Muscle layer of colon (tissue), 2 donors: ENCODE data around the gene CSGALNACT2.

Source experiments
- H3K27ac ChIP-seq: one replicate; pipeline ENCODE4 v1.7.0; 2013; ENCODE audit warnings: low read depth, mild to moderate bottlenecking, low read length, moderate library complexity
- H3K27me3 ChIP-seq, 2 donors: one replicate each; pipeline ENCODE4 v1.7.0; 2013; ENCODE audit warnings: low read length in 2 of 2, mild to moderate bottlenecking in 2 of 2; ENCODE audit not compliant: insufficient read depth in 2 of 2, control insufficient read depth in 1 of 2
- H3K36me3 ChIP-seq: one replicate; pipeline ENCODE4 v1.7.0; 2013; ENCODE audit warnings: mild to moderate bottlenecking, low read length; ENCODE audit not compliant: insufficient read depth
- H3K4me1 ChIP-seq: one replicate; pipeline ENCODE4 v1.7.0; 2013; ENCODE audit warnings: mild to moderate bottlenecking, low read length; ENCODE audit not compliant: insufficient read depth
- H3K4me3 ChIP-seq, 2 donors: one replicate each; pipeline ENCODE4 v1.7.0; 2013; ENCODE audit warnings: low read length in 2 of 2, low read depth in 1 of 2, mild to moderate bottlenecking in 1 of 2, moderate library complexity in 1 of 2
- H3K9ac ChIP-seq: one replicate; pipeline ENCODE4 v1.7.0; 2013; ENCODE audit warnings: low read length
- H3K9me3 ChIP-seq: one replicate; pipeline ENCODE4 v1.7.0; 2013; ENCODE audit warnings: mild to moderate bottlenecking, low read length
- donor health status: abdominal sarcoma.
- donor health status: Adenocarcinoma of cecum.

CSGALNACT2 gene

GRCh38 chr10:43160046-43160920 is 22.0 kb downstream of the CSGALNACT2 start:
- Histone ChIP-seq H3K27me3 (no peaks in the 10 kb centered on the region), H3K36me3 (peaks cover 21% of the 10 kb centered on the region), H3K4me3 (no peak overlapping the region), H3K27ac (no peak overlapping the region), H3K9ac (no peak overlapping the region), H3K4me1 (peaks cover 7% of the 10 kb centered on the region), H3K9me3 (no peaks in the 10 kb centered on the region)

- Histone ChIP-seq H3K9me3 (no peaks in the 10 kb centered on the region), H3K27me3 (no peaks in the 10 kb centered on the region), H3K4me1 (peaks cover 7% of the 10 kb centered on the region), H3K9ac (no peak overlapping the region), H3K27ac (no peak overlapping the region), H3K4me3 (no peak overlapping the region), H3K36me3 (peaks cover 21% of the 10 kb centered on the region)
These were observed 22.6 kb downstream of the CSGALNACT2 start for GRCh38 chr10:43160921-43161255.

DNA sequence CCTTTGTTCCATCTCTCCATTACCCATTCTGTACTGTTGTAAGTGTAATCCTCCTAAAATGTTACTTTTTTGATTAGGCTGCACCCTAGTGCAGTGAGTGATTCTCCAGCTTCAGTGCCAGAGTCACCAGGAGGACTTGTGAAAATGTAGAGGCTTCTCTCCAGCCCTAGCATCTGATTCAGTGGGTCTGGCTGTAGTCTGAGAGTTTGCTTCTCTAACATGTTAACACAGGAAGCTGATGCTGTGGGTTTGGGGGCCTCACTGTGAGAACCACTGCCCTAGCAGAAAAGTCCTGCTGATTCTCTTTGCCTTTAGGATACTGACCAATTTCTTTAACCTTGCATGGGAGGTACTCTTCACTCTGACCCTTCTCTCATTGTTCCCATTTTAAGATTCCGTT is 24.4 kb downstream of the CSGALNACT2 start:
- Histone ChIP-seq H3K9ac (no peak overlapping the region), H3K36me3 (peaks cover 21% of the 10 kb centered on the region), H3K4me3 (no peak overlapping the region), H3K4me1 (no peaks in the 10 kb centered on the region), H3K9me3 (no peaks in the 10 kb centered on the region), H3K27ac (no peak overlapping the region), H3K27me3 (no peaks in the 10 kb centered on the region)

DNA sequence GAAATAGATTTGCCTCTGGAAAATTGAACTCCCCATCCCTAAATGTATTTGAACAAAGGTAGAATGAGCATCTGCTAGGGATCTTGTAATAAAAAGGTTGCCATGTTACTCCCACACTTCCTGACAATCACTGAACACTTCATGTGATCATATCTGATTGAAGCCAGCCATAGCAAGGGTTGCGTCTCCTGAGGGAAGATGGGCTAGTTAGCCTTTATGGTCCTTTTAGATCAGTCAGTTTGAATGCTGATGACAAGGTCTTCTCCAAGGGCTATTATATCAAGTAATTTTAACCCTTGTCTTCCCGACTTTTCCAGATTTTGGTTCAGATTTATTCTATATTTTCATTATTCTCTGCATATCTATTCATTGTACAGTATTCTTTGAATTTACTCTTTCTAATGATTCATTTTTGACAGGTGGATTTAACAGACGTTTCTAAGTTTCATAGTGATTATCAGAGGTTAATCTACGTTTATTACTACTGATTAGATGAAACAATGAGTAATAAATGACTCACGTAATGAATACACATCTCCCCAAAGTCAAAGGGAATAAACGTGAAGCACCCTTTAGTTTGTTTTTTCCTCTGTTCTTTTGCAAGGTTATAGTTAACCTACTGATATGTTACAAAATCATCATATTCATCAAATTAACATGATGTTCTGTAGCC is 28.1 kb downstream of the CSGALNACT2 start:
- H3K27me3 ChIP-seq, result no peaks in the 10 kb centered on the region
- no peak overlapping the region for H3K4me3 ChIP-seq
- H3K9me3 ChIP-seq, result no peaks in the 10 kb centered on the region
- H3K9ac ChIP-seq, result no peak overlapping the region
- no peak overlapping the region for H3K27ac ChIP-seq
- H3K4me1 ChIP-seq, result no peaks in the 10 kb centered on the region
- H3K36me3 ChIP-seq, result peaks cover 26% of the 10 kb centered on the region

DNA sequence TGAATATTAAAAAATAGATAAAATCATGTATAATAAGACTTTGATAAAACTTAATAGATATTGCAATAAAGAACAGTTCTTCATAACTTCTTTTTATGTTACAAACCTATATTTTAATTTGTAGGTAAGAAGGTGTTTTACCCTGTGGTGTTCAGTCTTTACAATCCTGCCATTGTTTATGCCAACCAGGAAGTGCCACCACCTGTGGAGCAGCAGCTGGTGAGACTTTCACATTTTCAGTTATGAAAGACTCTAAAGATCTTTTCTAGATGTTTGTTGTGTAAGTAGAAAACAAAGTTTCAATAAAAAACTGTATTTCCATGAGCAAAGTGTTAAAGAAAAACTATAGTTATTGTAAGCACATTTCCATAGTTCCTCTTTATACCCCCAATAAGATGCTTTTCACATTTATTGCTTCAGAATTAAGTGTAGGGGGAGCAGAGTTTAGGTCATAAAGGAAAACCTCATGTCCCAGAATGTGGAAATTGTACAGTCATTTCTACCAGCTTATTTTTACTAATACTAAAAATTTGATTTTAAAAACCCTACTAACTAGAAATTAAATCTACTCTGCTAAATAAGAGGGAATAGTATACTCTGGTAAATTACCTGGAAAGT is 28.7 kb downstream of the CSGALNACT2 start:
- H3K4me3 ChIP-seq, result no peak overlapping the region
- H3K36me3 ChIP-seq, result peaks cover 19% of the 10 kb centered on the region
- H3K27ac ChIP-seq, result no peak overlapping the region
- H3K27me3 ChIP-seq, result no peaks in the 10 kb centered on the region
- H3K4me1 ChIP-seq, result no peaks in the 10 kb centered on the region
- H3K9ac ChIP-seq, result no peak overlapping the region
- no peaks in the 10 kb centered on the region for H3K9me3 ChIP-seq

DNA sequence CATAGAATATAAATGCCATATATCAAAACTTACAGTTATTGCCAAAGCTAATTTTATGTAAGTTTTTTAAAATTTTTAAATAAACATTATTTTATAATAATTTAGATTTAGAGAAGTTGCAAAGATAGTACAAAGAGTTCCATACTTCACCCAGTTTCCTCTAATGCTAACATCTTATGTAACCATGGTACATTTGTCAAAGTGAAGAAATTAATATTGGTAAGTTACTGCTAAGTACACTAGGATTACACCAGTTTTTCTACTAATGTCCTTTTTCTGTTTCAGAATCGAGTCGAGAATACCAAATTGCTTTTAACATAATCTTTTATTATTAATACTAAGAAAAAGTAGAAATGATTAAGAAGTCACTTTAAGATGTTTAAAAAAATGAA is 29.2 kb downstream of the CSGALNACT2 start:
- no peak overlapping the region for H3K27ac ChIP-seq
- peaks cover 14% of the 10 kb centered on the region for H3K36me3 ChIP-seq
- no peak overlapping the region for H3K9ac ChIP-seq
- no peaks in the 10 kb centered on the region for H3K27me3 ChIP-seq
- no peaks in the 10 kb centered on the region for H3K9me3 ChIP-seq
- H3K4me3 ChIP-seq, result no peak overlapping the region
- H3K4me1 ChIP-seq, result no peaks in the 10 kb centered on the region

GRCh38 chr10:43170491-43170890 is 32.2 kb downstream of the CSGALNACT2 start:
- H3K27ac ChIP-seq, result no peak overlapping the region
- peaks cover 10% of the 10 kb centered on the region for H3K36me3 ChIP-seq
- H3K27me3 ChIP-seq, result no peaks in the 10 kb centered on the region
- H3K9me3 ChIP-seq, result no peaks in the 10 kb centered on the region
- no peak overlapping the region for H3K9ac ChIP-seq
- no peaks in the 10 kb centered on the region for H3K4me1 ChIP-seq
- H3K4me3 ChIP-seq, result no peak overlapping the region

GRCh38 chr10:43172645-43173044 is 34.4 kb downstream of the CSGALNACT2 start:
- H3K27ac ChIP-seq, result no peak overlapping the region

GRCh38 chr10:43173120-43173519 is 34.9 kb downstream of the CSGALNACT2 start:
- Histone ChIP-seq H3K27ac (no peak overlapping the region), H3K27me3 (no peaks in the 10 kb centered on the region), H3K9ac (no peak overlapping the region), H3K4me1 (no peaks in the 10 kb centered on the region), H3K4me3 (no peak overlapping the region), H3K9me3 (no peaks in the 10 kb centered on the region), H3K36me3 (peaks cover 29% of the 10 kb centered on the region)

More at GRCh38 chr10:43172645-43173044, 34.4 kb downstream of the CSGALNACT2 start:
- Histone ChIP-seq H3K36me3 (peaks cover 28% of the 10 kb centered on the region), H3K4me3 (no peak overlapping the region), H3K9ac (no peak overlapping the region), H3K9me3 (no peaks in the 10 kb centered on the region), H3K27me3 (no peaks in the 10 kb centered on the region), H3K4me1 (no peaks in the 10 kb centered on the region)

DNA sequence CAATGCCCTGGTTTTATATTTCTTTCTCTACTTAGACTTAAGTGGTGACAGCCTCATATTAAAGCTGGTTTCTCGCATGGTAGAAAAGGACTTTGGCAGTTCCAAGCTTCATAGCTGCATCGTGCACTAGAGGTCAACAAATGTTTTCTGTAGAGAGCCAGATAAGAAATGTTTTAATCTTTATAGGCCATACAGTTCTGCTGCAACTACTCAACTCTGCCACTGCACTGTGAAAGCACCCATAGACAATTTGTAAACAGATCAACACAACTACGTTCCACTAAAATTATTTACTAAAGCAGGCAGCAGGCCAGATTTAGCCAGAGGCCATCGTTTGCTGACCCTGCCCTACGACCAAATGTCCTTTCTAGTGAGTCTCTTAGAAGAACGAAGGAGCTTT is 36.7 kb downstream of the CSGALNACT2 start:
- Histone ChIP-seq H3K9ac (no peak overlapping the region), H3K36me3 (peaks cover 30% of the 10 kb centered on the region), H3K4me3 (no peak overlapping the region), H3K27ac (no peak overlapping the region), H3K27me3 (no peaks in the 10 kb centered on the region), H3K9me3 (no peaks in the 10 kb centered on the region), H3K4me1 (no peaks in the 10 kb centered on the region)

GRCh38 chr10:43176271-43176670 is 38.0 kb downstream of the CSGALNACT2 start:
- no peak overlapping the region for H3K4me3 ChIP-seq
- no peaks in the 10 kb centered on the region for H3K4me1 ChIP-seq
- no peaks in the 10 kb centered on the region for H3K27me3 ChIP-seq
- no peak overlapping the region for H3K27ac ChIP-seq
- H3K9me3 ChIP-seq, result no peaks in the 10 kb centered on the region
- H3K9ac ChIP-seq, result no peak overlapping the region
- H3K36me3 ChIP-seq, result peaks cover 38% of the 10 kb centered on the region
